ENCODE data around the gene SNRPB2.

- TF ChIP-seq POLR2AphosphoS5 (IDR thresholded peaks at IDR 0.05) (no peak), CTCF (IDR thresholded peaks at IDR 0.05) (no peak)
Observed at GRCh38 chr20:16699293-16699692, 30.5 kb upstream of the SNRPB2 start.

All from upper lobe of left lung (tissue), 4 donors.